Fibroblast of the aortic adventitia (primary cell): ENCODE measurements around the gene SLX4IP. TPM values are rescaled to one million over a fixed set of nuclear protein-coding genes. Genes with fewer than 3 reads are reported as not detected.
A peak's percentile ranks its signal among the peaks of the same experiment; 100 is the strongest.

ENCODE experiments used
- DNase-seq: peaks from one replicate; pipeline ENCODE4 v3.0.0-alpha.2; 2010; ENCODE audit warnings: low read depth
- H3K4me3 ChIP-seq: 2 replicates; pipeline ENCODE4 v1.5.1; 2011; ENCODE audit warnings: low read depth, mild to moderate bottlenecking, control low read depth, low read length, moderate library complexity
- CTCF ChIP-seq: IDR thresholded peaks from 2 replicates; pipeline ENCODE4 v1.5.1; 2011; ENCODE audit warnings: mild to moderate bottlenecking, low read length, control low read depth, inconsistent platforms; ENCODE audit not compliant: insufficient read depth
- total RNA-seq: library from RNA; depleted of rRNA; stranded (reverse); fragments of >200 nt; gene quantifications from 2 replicates; pipeline ENCODE4 v1.2.3, GENCODE V29; 2012; ENCODE audit warnings: low replicate concordance

SLX4IP gene
- total RNA-seq, 1 donor, result 7.0 TPM

- peak; percentile 16 for DNase-seq
- H3K4me3 ChIP-seq, result no peak overlapping the region
- no peak for TF ChIP-seq CTCF
Observed at GRCh38 chr20:10402938-10403608, 32.0 kb upstream of the SLX4IP start.

GRCh38 chr20:10404023-10404628 is 31.0 kb upstream of the SLX4IP start:
- TF ChIP-seq CTCF, result no peak
- no peak overlapping the region for H3K4me3 ChIP-seq
- DNase-seq, result no peak

- H3K4me3 ChIP-seq, result no peak overlapping the region
- no peak for DNase-seq
- TF ChIP-seq CTCF, result no peak
Observed at GRCh38 chr20:10404959-10405530, 30.1 kb upstream of the SLX4IP start.

- TF ChIP-seq CTCF, result no peak
- H3K4me3 ChIP-seq, result no peak overlapping the region
- no peak for DNase-seq
Observed at GRCh38 chr20:10408108-10408813, 26.8 kb upstream of the SLX4IP start.

GRCh38 chr20:10411673-10412072 is 23.4 kb upstream of the SLX4IP start:
- TF ChIP-seq CTCF, result no peak
- no peak overlapping the region for H3K4me3 ChIP-seq
- DNase-seq, result no peak

- peak; percentile 2 for TF ChIP-seq CTCF
- DNase-seq, result peak; percentile 21
- H3K4me3 ChIP-seq, result no peak overlapping the region
Observed at GRCh38 chr20:10412591-10413408, 22.3 kb upstream of the SLX4IP start.
